Measurements from ENCODE around the gene PRR3.
A peak's percentile ranks its signal among the peaks of the same experiment; 100 is the strongest.

PRR3 gene

DNA sequence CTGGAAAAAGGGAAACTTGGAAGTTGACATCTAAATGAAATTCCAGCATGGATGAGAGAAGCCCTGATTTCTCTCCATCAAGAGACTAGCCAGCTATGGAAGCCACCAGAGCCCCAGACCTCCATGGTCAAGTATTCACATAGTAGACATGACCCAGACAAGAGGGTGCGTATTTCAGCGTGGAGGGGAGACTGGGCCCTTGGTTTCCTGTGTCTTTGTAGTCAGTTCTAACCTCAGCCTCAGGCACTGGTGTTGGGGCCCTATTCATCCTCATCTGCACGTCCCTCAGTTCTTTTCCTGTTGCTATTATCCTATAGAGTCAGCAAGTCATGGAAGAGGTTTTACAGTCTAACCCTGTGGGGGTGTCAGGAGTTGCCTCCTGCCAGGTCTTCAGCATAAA lies 13.3 kb upstream of the PRR3 start:
- in situ Hi-C loops (cut with HindIII; ENCODE audit: low sequenced_read_pairs): loop anchor here (5.0 to 10.0 kb wide), 2 partner anchors 57 to 79 kb away; partner anchors contain the start of gene HLA-E
- DNase-seq (ENCODE audit: low read depth): no peak
- no peak for TF ChIP-seq CTCF (IDR thresholded peaks at IDR 0.05; ENCODE audit: low read depth, low read length, missing control alignments)
- no peak overlapping the region for H3K4me3 ChIP-seq (ENCODE audit: low read depth, low read length)

- in situ Hi-C loops (cut with HindIII; ENCODE audit: low sequenced_read_pairs): loop anchor here (5.0 to 10.0 kb wide), 2 partner anchors 57 to 80 kb away; partner anchors contain the start of gene HLA-E
- peak; percentile 45 for DNase-seq (ENCODE audit: low read depth)
- no peak overlapping the region for H3K4me3 ChIP-seq (ENCODE audit: low read depth, low read length)
- TF ChIP-seq CTCF (IDR thresholded peaks at IDR 0.05; ENCODE audit: low read depth, low read length, missing control alignments): peak; percentile 78
These were observed 12.3 kb upstream of the PRR3 start for GRCh38 chr6:30544666-30545272.

GRCh38 chr6:30547454-30547853 lies 9.6 kb upstream of the PRR3 start:
- in situ Hi-C loops (cut with HindIII; ENCODE audit: low sequenced_read_pairs): loop anchor here (10.0 kb wide), 1 partner anchor 83 kb away; no protein-coding TSS in a partner anchor
- no peak overlapping the region for H3K4me3 ChIP-seq (ENCODE audit: low read depth, low read length)
- no peak for DNase-seq (ENCODE audit: low read depth)
- TF ChIP-seq CTCF (IDR thresholded peaks at IDR 0.05; ENCODE audit: low read depth, low read length, missing control alignments): no peak

- no peak for DNase-seq (ENCODE audit: low read depth)
These were observed 8.7 kb upstream of the PRR3 start for GRCh38 chr6:30548375-30548774.

DNA sequence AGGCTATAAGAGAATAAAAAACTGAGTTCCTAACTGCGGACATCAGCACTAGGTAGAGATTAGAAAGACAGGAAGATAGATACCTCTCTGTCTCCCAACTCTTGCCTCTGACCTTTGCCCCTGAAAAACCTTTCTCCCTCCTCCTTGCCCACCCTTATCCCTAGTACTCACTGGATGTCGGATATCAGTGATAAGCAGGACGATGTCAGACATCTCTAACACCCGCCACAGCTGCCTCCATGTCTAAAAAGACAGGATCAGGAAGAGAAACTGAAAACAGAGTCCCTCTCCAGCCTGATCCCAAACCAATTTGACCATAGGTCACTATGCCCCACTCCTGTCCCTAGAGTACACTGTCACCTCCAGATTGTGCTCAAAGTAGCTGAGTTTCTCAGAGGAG lies 2.7 kb upstream of the PRR3 start:
- in situ Hi-C loops (cut with HindIII; ENCODE audit: low sequenced_read_pairs): no loop called here
- TF ChIP-seq CTCF (IDR thresholded peaks at IDR 0.05; ENCODE audit: low read depth, low read length, missing control alignments): no peak
- DNase-seq (ENCODE audit: low read depth): no peak
- H3K4me3 ChIP-seq (ENCODE audit: low read depth, low read length): peak overlapping the region; percentile 74

More at GRCh38 chr6:30548375-30548774, 8.7 kb upstream of the PRR3 start:
- H3K4me3 ChIP-seq (ENCODE audit: low read depth, low read length): no peak overlapping the region
- TF ChIP-seq CTCF (IDR thresholded peaks at IDR 0.05; ENCODE audit: low read depth, low read length, missing control alignments): no peak
- in situ Hi-C loops (cut with HindIII; ENCODE audit: low sequenced_read_pairs): loop anchor here (10.0 kb wide), 1 partner anchor 84 kb away; no protein-coding TSS in a partner anchor

DNA sequence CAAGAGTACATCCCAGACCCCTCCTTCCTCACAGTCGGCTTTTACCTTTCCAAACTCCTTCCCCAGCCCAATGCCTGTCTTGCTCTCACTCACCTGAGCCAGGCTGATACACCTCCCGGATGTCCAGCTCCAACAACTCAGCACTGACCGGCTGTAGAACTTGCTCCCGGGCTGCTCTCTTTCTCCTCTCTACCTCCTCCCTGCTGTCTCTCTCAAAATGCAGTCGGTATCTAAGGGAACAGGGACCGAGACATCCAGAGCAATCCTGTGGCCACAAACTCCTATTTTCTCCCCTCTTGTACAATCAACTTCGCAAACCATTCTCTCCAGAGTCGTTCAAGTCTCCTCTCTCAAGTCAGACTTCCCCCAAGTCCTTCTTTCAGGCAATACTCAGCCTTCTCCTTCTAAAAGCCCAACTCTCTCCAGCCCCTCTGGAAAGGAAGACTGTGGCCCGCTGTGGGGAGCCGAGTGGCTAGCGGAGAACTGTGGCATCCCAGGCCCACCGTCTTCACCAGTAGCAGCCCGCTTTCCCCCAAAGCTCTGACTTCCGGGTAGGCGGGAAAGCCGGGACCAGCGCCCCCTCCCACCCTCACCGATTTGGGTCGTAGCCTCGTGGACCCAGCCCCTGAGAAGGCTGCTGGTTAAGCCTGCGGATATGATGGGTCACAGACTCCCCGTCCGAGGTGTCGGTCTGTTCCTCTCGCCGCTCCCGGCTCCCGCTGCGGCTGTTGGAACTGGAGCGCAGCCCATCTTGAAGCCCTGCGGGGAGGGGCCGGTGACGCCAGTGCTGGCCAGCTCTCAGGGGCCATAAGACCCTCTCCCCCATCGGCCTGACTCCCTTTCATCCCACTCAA lies 1.9 kb upstream of the PRR3 start:
- H3K4me3 ChIP-seq (ENCODE audit: low read depth, low read length): peak overlapping the region; percentile 74
- no peak for TF ChIP-seq CTCF (IDR thresholded peaks at IDR 0.05; ENCODE audit: low read depth, low read length, missing control alignments)
- in situ Hi-C loops (cut with HindIII; ENCODE audit: low sequenced_read_pairs): no loop called here
- DNase-seq (ENCODE audit: low read depth): no peak

All from astrocyte of the cerebellum (primary cell).